HepG2 (cell line): ENCODE measurements around the gene ATG2A. TPM values are rescaled to one million over a fixed set of nuclear protein-coding genes. Genes with fewer than 3 reads are reported as not detected.

Experiments
- AGO1 ChIP-seq: fragments of 200-400 bp; formaldehyde crosslinking; IDR thresholded peaks from 2 replicates; pipeline ENCODE4 v1.6.1; 2017; ENCODE audit warnings: mild to moderate bottlenecking, low read depth, low read length, moderate library complexity; ENCODE audit not compliant: poor library complexity, severe bottlenecking
- ASH2L ChIP-seq: fragments of 300-600, 200-600 bp; sonication (generic); IDR thresholded peaks from 2 replicates; pipeline ENCODE4 v1.7.0; 2017; ENCODE audit warnings: low read depth, mild to moderate bottlenecking, moderate library complexity, mixed read lengths, low read length; ENCODE audit not compliant: insufficient read length
- ATRX ChIP-seq: sonication (generic); formaldehyde crosslinking; IDR thresholded peaks from 2 replicates; pipeline ENCODE4 v1.4.0; 2020; ENCODE audit warnings: missing genetic modification reagents, borderline replicate concordance
- FOXA3 ChIP-seq: IDR thresholded peaks from 2 replicates; pipeline ENCODE4 v1.6.1; 2016; ENCODE audit warnings: missing genetic modification reagents, missing compliant biosample characterization
- FOXO1 ChIP-seq: sonication (generic); formaldehyde crosslinking; IDR thresholded peaks from 2 replicates; pipeline ENCODE4 v1.4.0; 2020; ENCODE audit warnings: missing genetic modification reagents
- FOXP1 ChIP-seq, 2 experiments: fragments of 450-650 bp in 1 of 2; IDR thresholded peaks; 2 replicates each; pipeline ENCODE4 v1.6.1; 2017 to 2018; ENCODE audit warnings: antibody characterized with exemption in 1 of 2
- GABPA ChIP-seq, 2 experiments: IDR thresholded peaks; 2 replicates each; pipeline ENCODE4 v1.6.1; 2011 to 2016; ENCODE audit warnings: low read depth in 2 of 2, low read length in 1 of 2, missing biosample characterization in 1 of 2, missing genetic modification characterization in 1 of 2
- HDAC6 ChIP-seq: fragments of 200-600 bp; sonication (generic); IDR thresholded peaks from 2 replicates; pipeline ENCODE4 v1.7.0; 2017; ENCODE audit warnings: mild to moderate bottlenecking, antibody characterized with exemption, low read length, low read depth
- KDM2A ChIP-seq: sonication (generic); formaldehyde crosslinking; IDR thresholded peaks from 2 replicates; pipeline ENCODE4 v1.4.0; 2020; ENCODE audit warnings: low read depth, missing genetic modification reagents, borderline replicate concordance
- KDM5A ChIP-seq: fragments of 200-600 bp; sonication (generic); IDR thresholded peaks from 2 replicates; pipeline ENCODE4 v1.7.0; 2018; ENCODE audit warnings: antibody characterized with exemption, mild to moderate bottlenecking, low read length, borderline replicate concordance
- MBNL3 ChIP-seq: fragments of 250-450 bp; sonication (Bioruptor Pico); conservative IDR thresholded peaks from 2 replicates; pipeline ENCODE4 v1.8.0; 2022; ENCODE audit warnings: mild to moderate bottlenecking, inconsistent platforms
- MNT ChIP-seq: fragments of 450-650 bp; IDR thresholded peaks from 2 replicates; pipeline ENCODE4 v1.6.1; 2016
- SSRP1 ChIP-seq: IDR thresholded peaks from 2 replicates; pipeline ENCODE4 v1.6.1; 2016; ENCODE audit warnings: control low read depth
- TBX3 ChIP-seq: fragments of 450-650 bp; IDR thresholded peaks from 2 replicates; pipeline ENCODE4 v1.6.1; 2017; ENCODE audit warnings: antibody characterized with exemption, mild to moderate bottlenecking, inconsistent platforms, borderline replicate concordance
- ZBTB20 ChIP-seq: sonication (generic); formaldehyde crosslinking; IDR thresholded peaks from 2 replicates; pipeline ENCODE4 v1.8.1; 2023; ENCODE audit warnings: missing genetic modification reagents, low read depth, mild to moderate bottlenecking, borderline replicate concordance
- ZNF136 ChIP-seq: sonication (generic); formaldehyde crosslinking; IDR thresholded peaks from 2 replicates; pipeline ENCODE4 v1.8.1; 2022; ENCODE audit warnings: low read depth, mild to moderate bottlenecking, moderate library complexity, missing genetic modification reagents
- ZNF441 ChIP-seq: sonication (generic); formaldehyde crosslinking; IDR thresholded peaks from 2 replicates; pipeline ENCODE4 v1.7.0; 2021; ENCODE audit warnings: missing genetic modification reagents, borderline replicate concordance
- ZNF546 ChIP-seq: sonication (generic); formaldehyde crosslinking; conservative IDR thresholded peaks from 2 replicates; pipeline ENCODE4 v1.8.1; 2023; ENCODE audit warnings: mild to moderate bottlenecking, missing genetic modification reagents
- ZNF550 ChIP-seq: sonication (generic); formaldehyde crosslinking; IDR thresholded peaks from 2 replicates; pipeline ENCODE4 v1.4.0; 2020; ENCODE audit warnings: mild to moderate bottlenecking, missing genetic modification reagents, borderline replicate concordance
- ZNF747 ChIP-seq: sonication (generic); formaldehyde crosslinking; IDR thresholded peaks from 2 replicates; pipeline ENCODE4 v1.8.1; 2023; ENCODE audit warnings: missing genetic modification reagents, mild to moderate bottlenecking, borderline replicate concordance
- ZNF770 ChIP-seq: sonication (generic); formaldehyde crosslinking; IDR thresholded peaks from 2 replicates; pipeline ENCODE4 v1.5.0; 2020; ENCODE audit warnings: mild to moderate bottlenecking, missing genetic modification reagents
- polyA plus RNA-seq, 8 experiments: library from polyadenylated mRNA; depleted of rRNA in 3 of 8; stranded (reverse) in 7 of 8; unstranded in 1 of 8; fragments of >200 nt; fragmentation: Illumina TruSeq in 4 of 8; extraction: Trizol in 4 of 8; gene quantifications; 2 replicates each; pipeline versions ENCODE4 v1.2.1 to v1.2.3, GENCODE V29; 2011 to 2016; ENCODE audit warnings: low read depth in 4 of 8, missing spikeins in 1 of 8, mixed read lengths in 1 of 8; ENCODE audit not compliant: insufficient read depth in 1 of 8
- total RNA-seq, 5 experiments: library from RNA; depleted of rRNA; stranded (reverse); fragments of >200 nt; fragmentation: Illumina TruSeq; extraction: Trizol; gene quantifications; 2 replicates each; pipeline ENCODE4 v1.2.3, GENCODE V29; 2016; ENCODE audit warnings: low read depth in 1 of 5
- TF ChIP-seq, protein P1 (sequence below): sonication (generic); formaldehyde crosslinking; IDR thresholded peaks from 2 replicates; pipeline ENCODE4 v1.5.0; 2020; ENCODE audit warnings: missing genetic modification reagents
- TF ChIP-seq, protein P2 (sequence below): sonication (generic); formaldehyde crosslinking; conservative IDR thresholded peaks from 2 replicates; pipeline ENCODE4 v1.4.0; 2020; ENCODE audit warnings: missing genetic modification reagents

ATG2A gene
- total and polyA plus RNA-seq, 2 of the 13 experiments (the other 11 are each of a cell fraction or from before 2014, with no cell fraction given) = 6.7 to 8.0 TPM

GRCh38 chr11:64923944-64924909, 7.2 kb upstream of the ATG2A start, which contains the start of gene PPP2R5B (continued):
- TF ChIP-seq KDM2A = peak; percentile 82
- peak; percentile 76 for TF ChIP-seq AGO1
- TF ChIP-seq ZNF136 (CRISPR knock-in tag) = no peak
- TF ChIP-seq ZNF441 (CRISPR knock-in tag) = 0 out of 2 replicates have a peak, but pooled peaks have one; percentile 18
- no peak for TF ChIP-seq ZNF546 (CRISPR knock-in tag)
- TF ChIP-seq ZNF770 = peak; percentile 62; the same call in 1 of the 2 replicates
- TF ChIP-seq, protein P1, sequence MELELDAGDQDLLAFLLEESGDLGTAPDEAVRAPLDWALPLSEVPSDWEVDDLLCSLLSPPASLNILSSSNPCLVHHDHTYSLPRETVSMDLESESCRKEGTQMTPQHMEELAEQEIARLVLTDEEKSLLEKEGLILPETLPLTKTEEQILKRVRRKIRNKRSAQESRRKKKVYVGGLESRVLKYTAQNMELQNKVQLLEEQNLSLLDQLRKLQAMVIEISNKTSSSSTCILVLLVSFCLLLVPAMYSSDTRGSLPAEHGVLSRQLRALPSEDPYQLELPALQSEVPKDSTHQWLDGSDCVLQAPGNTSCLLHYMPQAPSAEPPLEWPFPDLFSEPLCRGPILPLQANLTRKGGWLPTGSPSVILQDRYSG (CRISPR knock-in tag) = no peak
- 0 out of 2 replicates have a peak, but pooled peaks have one; percentile 19 for TF ChIP-seq GABPA (IDR thresholded peaks at IDR 0.05; ENCODE audit: low read depth, low read length)
- peak; percentile 77 for TF ChIP-seq GABPA (CRISPR knock-in tag; IDR thresholded peaks at IDR 0.05; ENCODE audit: low read depth)
- TF ChIP-seq FOXO1 (CRISPR knock-in tag) = peak; percentile 8; the same call in 1 of the 2 replicates
- TF ChIP-seq ZNF550 (CRISPR knock-in tag) = no peak
- TF ChIP-seq TBX3 = peak; percentile 16; the same call in 1 of the 2 replicates
- peak; percentile 48 for TF ChIP-seq FOXA3 (CRISPR knock-in tag)
- peak; percentile 66; the same call in 1 of the 2 replicates for TF ChIP-seq ZBTB20 (CRISPR knock-in tag)
- no peak for TF ChIP-seq ATRX (CRISPR knock-in tag)
- no peak for TF ChIP-seq HDAC6
- TF ChIP-seq ZNF747 (CRISPR knock-in tag) = no peak
- no peak for TF ChIP-seq FOXP1 (IDR thresholded peaks at IDR 0.05)
- 0 out of 2 replicates have a peak, but pooled peaks have one; percentile 9 for TF ChIP-seq FOXP1 (CRISPR knock-in tag; IDR thresholded peaks at IDR 0.05)
- TF ChIP-seq, protein P2, sequence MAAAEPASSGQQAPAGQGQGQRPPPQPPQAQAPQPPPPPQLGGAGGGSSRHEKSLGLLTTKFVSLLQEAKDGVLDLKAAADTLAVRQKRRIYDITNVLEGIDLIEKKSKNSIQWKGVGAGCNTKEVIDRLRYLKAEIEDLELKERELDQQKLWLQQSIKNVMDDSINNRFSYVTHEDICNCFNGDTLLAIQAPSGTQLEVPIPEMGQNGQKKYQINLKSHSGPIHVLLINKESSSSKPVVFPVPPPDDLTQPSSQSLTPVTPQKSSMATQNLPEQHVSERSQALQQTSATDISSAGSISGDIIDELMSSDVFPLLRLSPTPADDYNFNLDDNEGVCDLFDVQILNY (CRISPR knock-in tag) = peak; percentile 51; the same call in 1 of the 2 replicates
- TF ChIP-seq MBNL3 = no peak
- TF ChIP-seq KDM5A = peak; percentile 68; the same call in 1 of the 2 replicates
- TF ChIP-seq ASH2L = peak; percentile 46
- no peak for TF ChIP-seq MNT
- TF ChIP-seq SSRP1 (CRISPR knock-in tag) = no peak
